GM23338 (cell line): ENCODE results near the gene FHIT.

ENCODE experiments used
- CREB1 ChIP-seq: fragments of 250-450 bp; sonication (Bioruptor Pico); IDR thresholded peaks from 2 replicates; pipeline ENCODE4 v1.5.0; 2020; ENCODE audit warnings: low read depth, mild to moderate bottlenecking, moderate library complexity
- CTCF ChIP-seq, 2 experiments: fragments of 200-600 bp in 1 of 2; sonication (generic) in 1 of 2; conservative IDR thresholded peaks; 2 replicates each; pipeline versions ENCODE4 v1.5.1 to v1.6.1; 2016 to 2017; ENCODE audit warnings: antibody characterized with exemption in 2 of 2, low read depth in 2 of 2, mild to moderate bottlenecking in 2 of 2, moderate library complexity in 1 of 2
- ETS1 ChIP-seq: IDR thresholded peaks from 2 replicates; pipeline ENCODE4 v1.6.1; 2016; ENCODE audit warnings: antibody characterized with exemption
- EZH2 ChIP-seq: fragments of 200-600 bp; sonication (generic); IDR thresholded peaks from one replicate; pipeline ENCODE4 v1.8.0; 2017; ENCODE audit warnings: antibody characterized with exemption, mild to moderate bottlenecking, low read depth; ENCODE audit not compliant: unreplicated experiment
- EZH2phosphoT487 ChIP-seq: fragments of 200-600 bp; sonication (generic); IDR thresholded peaks from one replicate; pipeline ENCODE4 v1.8.1; 2018; ENCODE audit warnings: antibody characterized with exemption; ENCODE audit not compliant: unreplicated experiment
- JUNB ChIP-seq: IDR thresholded peaks from one replicate; pipeline ENCODE4 v1.6.1; 2016; ENCODE audit warnings: antibody characterized with exemption; ENCODE audit not compliant: unreplicated experiment
- NANOG ChIP-seq: IDR thresholded peaks from 2 replicates; pipeline ENCODE4 v1.6.1; 2016; ENCODE audit warnings: antibody characterized with exemption, borderline replicate concordance
- POLR2AphosphoS5 ChIP-seq: IDR thresholded peaks from 2 replicates; pipeline ENCODE4 v1.6.1; 2016; ENCODE audit warnings: antibody characterized with exemption, low read depth
- REST ChIP-seq: IDR thresholded peaks from one replicate; pipeline ENCODE4 v1.6.1; 2018; ENCODE audit warnings: antibody characterized with exemption; ENCODE audit not compliant: unreplicated experiment
- STAT1 ChIP-seq: IDR thresholded peaks from one replicate; pipeline ENCODE4 v1.6.1; 2016; ENCODE audit warnings: antibody characterized with exemption; ENCODE audit not compliant: unreplicated experiment
- ZNF114 ChIP-seq: fragments of 250-450 bp; sonication (Bioruptor Pico); IDR thresholded peaks from 2 replicates; pipeline ENCODE4 v1.5.0; 2020; ENCODE audit warnings: mild to moderate bottlenecking, moderate library complexity
- ZNF331 ChIP-seq: fragments of 250-450 bp; sonication (Bioruptor Pico); IDR thresholded peaks from 2 replicates; pipeline ENCODE4 v1.5.0; 2020; ENCODE audit warnings: low read depth, mild to moderate bottlenecking, moderate library complexity
- ZNF462 ChIP-seq: fragments of 250-450 bp; sonication (Bioruptor Pico); IDR thresholded peaks from 2 replicates; pipeline ENCODE4 v1.5.0; 2020; ENCODE audit warnings: mild to moderate bottlenecking, moderate library complexity

GRCh38 chr3:61032991-61033390 is 218.3 kb downstream of the FHIT start:
- TF ChIP-seq EZH2 (no peak), CTCF (conservative IDR thresholded peaks at IDR 0.05; ENCODE audit: low read depth in 2 of 2) (no peak), EZH2phosphoT487 (no peak), POLR2AphosphoS5 (no peak), CREB1 (CRISPR knock-in tag) (no peak), REST (no peak), ZNF331 (CRISPR knock-in tag) (no peak), NANOG (no peak), ETS1 (no peak), STAT1 (no peak), ZNF114 (CRISPR knock-in tag) (no peak), JUNB (no peak), ZNF462 (CRISPR knock-in tag) (no peak)
